Loucy (cell line): Measurements from ENCODE around the gene LRRC15.

Experiments used
- H2AFZ ChIP-seq: fragments of 200-600 bp; sonication (generic); 2 replicates; pipeline ENCODE4 v1.6.0; 2016; ENCODE audit warnings: antibody characterized with exemption, mild to moderate bottlenecking, low read length, moderate library complexity
- H3F3A ChIP-seq: fragments of 200-600 bp; 2 replicates; pipeline ENCODE4 v1.6.0; 2016; ENCODE audit warnings: antibody characterized with exemption, low read depth, mild to moderate bottlenecking
- H3K27me3 ChIP-seq: fragments of 200-600 bp; sonication (generic); 2 replicates; pipeline ENCODE4 v1.6.1; 2014; ENCODE audit warnings: low read length, mild to moderate bottlenecking; ENCODE audit not compliant: insufficient read depth, poor library complexity, severe bottlenecking
- H3K36me3 ChIP-seq: fragments of 200-600 bp; sonication (generic); 2 replicates; pipeline ENCODE4 v1.6.1; 2016; ENCODE audit warnings: low read length; ENCODE audit not compliant: insufficient read depth
- H3K4me1 ChIP-seq: fragments of 200-600 bp; sonication (generic); 2 replicates; pipeline ENCODE4 v1.5.1; 2014; ENCODE audit warnings: low read length, mild to moderate bottlenecking; ENCODE audit not compliant: insufficient read depth, poor library complexity, severe bottlenecking
- H3K4me2 ChIP-seq: fragments of 200-600 bp; sonication (generic); 2 replicates; pipeline ENCODE4 v1.6.0; 2014; ENCODE audit warnings: antibody characterized with exemption, low read length, low read depth, mild to moderate bottlenecking; ENCODE audit not compliant: poor library complexity, severe bottlenecking
- H3K4me3 ChIP-seq: fragments of 200-600 bp; sonication (generic); 2 replicates; pipeline ENCODE4 v1.5.1; 2014; ENCODE audit warnings: low read length, mild to moderate bottlenecking, mixed read lengths; ENCODE audit not compliant: poor library complexity, severe bottlenecking
- H3K79me2 ChIP-seq: fragments of 200-600 bp; sonication (generic); 2 replicates; pipeline ENCODE4 v1.6.1; 2014; ENCODE audit warnings: low read length; ENCODE audit not compliant: insufficient read depth
- H3K9ac ChIP-seq: fragments of 200-600 bp; sonication (generic); 2 replicates; pipeline ENCODE4 v1.6.0; 2014; ENCODE audit warnings: mild to moderate bottlenecking, low read depth, low read length, moderate library complexity; ENCODE audit not compliant: poor library complexity, severe bottlenecking
- H3K9me2 ChIP-seq: fragments of 200-600 bp; sonication (generic); replicated peaks from 2 replicates; pipeline ENCODE4 v1.6.1; 2016; ENCODE audit warnings: low read depth, low read length, mixed read lengths
- H3K9me3 ChIP-seq: fragments of 200-600 bp; sonication (generic); 2 replicates; pipeline ENCODE4 v1.6.1; 2014; ENCODE audit warnings: mild to moderate bottlenecking, antibody characterized with exemption, low read length, low read depth; ENCODE audit not compliant: insufficient read depth
- H4K20me1 ChIP-seq: fragments of 200-600 bp; sonication (generic); 2 replicates; pipeline ENCODE4 v1.6.0; 2014; ENCODE audit warnings: antibody characterized with exemption, low read length, mild to moderate bottlenecking; ENCODE audit not compliant: insufficient read depth, poor library complexity, severe bottlenecking
- EZH2phosphoT487 ChIP-seq: fragments of 200-600 bp; IDR thresholded peaks from 2 replicates; pipeline ENCODE4 v1.6.1; 2018; ENCODE audit warnings: antibody characterized with exemption, mild to moderate bottlenecking, moderate library complexity, borderline replicate concordance
- TF ChIP-seq, protein P1 (sequence below): fragments of 200-600 bp; sonication (generic); conservative IDR thresholded peaks from 2 replicates; pipeline ENCODE4 v1.5.1; 2014; ENCODE audit warnings: mild to moderate bottlenecking, antibody characterized with exemption, low read length

The LRRC15 gene

DNA sequence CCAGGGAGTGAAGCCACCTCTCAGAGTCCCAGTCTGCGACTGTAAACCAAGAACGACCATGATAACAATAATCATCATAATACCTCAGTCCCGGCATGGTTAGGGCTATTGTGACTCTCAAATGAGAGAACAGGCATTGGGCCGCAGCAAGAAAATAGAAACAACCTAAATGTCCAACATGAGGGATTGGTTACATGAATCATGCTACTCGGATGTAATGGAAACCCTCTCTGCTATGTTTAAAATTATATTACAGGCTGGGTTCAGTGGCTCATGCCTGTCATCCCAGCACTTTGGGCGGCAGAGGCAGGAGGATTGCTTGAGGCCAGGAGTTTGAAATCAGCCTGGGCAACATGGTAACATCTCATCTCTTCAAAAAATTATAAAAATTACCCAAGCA is 21.2 kb downstream of the LRRC15 start:
- H4K20me1 ChIP-seq, result no peaks in the 10 kb centered on the region
- H2AFZ ChIP-seq, result no peak overlapping the region
- H3K36me3 ChIP-seq, result no peaks in the 10 kb centered on the region
- H3K79me2 ChIP-seq, result no peaks in the 10 kb centered on the region
- H3K9ac ChIP-seq, result no peak overlapping the region
- no peak overlapping the region for H3K4me3 ChIP-seq
- TF ChIP-seq, protein P1, sequence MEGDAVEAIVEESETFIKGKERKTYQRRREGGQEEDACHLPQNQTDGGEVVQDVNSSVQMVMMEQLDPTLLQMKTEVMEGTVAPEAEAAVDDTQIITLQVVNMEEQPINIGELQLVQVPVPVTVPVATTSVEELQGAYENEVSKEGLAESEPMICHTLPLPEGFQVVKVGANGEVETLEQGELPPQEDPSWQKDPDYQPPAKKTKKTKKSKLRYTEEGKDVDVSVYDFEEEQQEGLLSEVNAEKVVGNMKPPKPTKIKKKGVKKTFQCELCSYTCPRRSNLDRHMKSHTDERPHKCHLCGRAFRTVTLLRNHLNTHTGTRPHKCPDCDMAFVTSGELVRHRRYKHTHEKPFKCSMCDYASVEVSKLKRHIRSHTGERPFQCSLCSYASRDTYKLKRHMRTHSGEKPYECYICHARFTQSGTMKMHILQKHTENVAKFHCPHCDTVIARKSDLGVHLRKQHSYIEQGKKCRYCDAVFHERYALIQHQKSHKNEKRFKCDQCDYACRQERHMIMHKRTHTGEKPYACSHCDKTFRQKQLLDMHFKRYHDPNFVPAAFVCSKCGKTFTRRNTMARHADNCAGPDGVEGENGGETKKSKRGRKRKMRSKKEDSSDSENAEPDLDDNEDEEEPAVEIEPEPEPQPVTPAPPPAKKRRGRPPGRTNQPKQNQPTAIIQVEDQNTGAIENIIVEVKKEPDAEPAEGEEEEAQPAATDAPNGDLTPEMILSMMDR, result no peak
- no peaks in the 10 kb centered on the region for H3K27me3 ChIP-seq
- H3F3A ChIP-seq, result no peaks in the 10 kb centered on the region
- H3K9me3 ChIP-seq, result no peaks in the 10 kb centered on the region
- H3K4me1 ChIP-seq, result no peaks in the 10 kb centered on the region
- no peak overlapping the region for H3K4me2 ChIP-seq
- no peaks in the 10 kb centered on the region for H3K9me2 ChIP-seq

DNA sequence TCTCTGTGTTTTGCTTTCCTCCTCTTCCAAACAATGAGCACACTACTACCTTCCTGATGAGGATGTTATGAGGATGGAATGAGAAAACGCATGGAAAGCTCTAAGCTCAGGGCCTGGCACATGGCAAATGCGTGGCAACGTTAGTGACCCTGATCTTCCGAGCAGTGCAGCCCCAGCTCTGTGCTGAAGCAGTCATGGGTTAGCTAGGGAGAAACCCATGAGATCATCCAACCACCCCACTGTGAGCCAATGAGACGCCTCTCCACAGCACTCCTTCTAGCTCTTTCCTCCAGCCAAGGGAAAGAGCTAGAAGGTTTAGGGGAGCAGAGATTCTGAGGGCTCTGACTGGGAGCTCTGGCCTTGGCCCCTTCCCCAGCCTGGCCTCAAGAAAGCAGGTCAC is 22.9 kb downstream of the LRRC15 start:
- no peaks in the 10 kb centered on the region for H3K27me3 ChIP-seq
- no peaks in the 10 kb centered on the region for H4K20me1 ChIP-seq
- H3K4me1 ChIP-seq, result no peaks in the 10 kb centered on the region
- no peaks in the 10 kb centered on the region for H3F3A ChIP-seq
- no peak for TF ChIP-seq EZH2phosphoT487
- TF ChIP-seq, protein P1, result no peak
- H2AFZ ChIP-seq, result no peak overlapping the region
- H3K9me3 ChIP-seq, result no peaks in the 10 kb centered on the region
- no peak overlapping the region for H3K4me3 ChIP-seq
- no peaks in the 10 kb centered on the region for H3K36me3 ChIP-seq
- no peaks in the 10 kb centered on the region for H3K9me2 ChIP-seq
- no peak overlapping the region for H3K4me2 ChIP-seq
- no peak overlapping the region for H3K9ac ChIP-seq
- no peaks in the 10 kb centered on the region for H3K79me2 ChIP-seq

DNA sequence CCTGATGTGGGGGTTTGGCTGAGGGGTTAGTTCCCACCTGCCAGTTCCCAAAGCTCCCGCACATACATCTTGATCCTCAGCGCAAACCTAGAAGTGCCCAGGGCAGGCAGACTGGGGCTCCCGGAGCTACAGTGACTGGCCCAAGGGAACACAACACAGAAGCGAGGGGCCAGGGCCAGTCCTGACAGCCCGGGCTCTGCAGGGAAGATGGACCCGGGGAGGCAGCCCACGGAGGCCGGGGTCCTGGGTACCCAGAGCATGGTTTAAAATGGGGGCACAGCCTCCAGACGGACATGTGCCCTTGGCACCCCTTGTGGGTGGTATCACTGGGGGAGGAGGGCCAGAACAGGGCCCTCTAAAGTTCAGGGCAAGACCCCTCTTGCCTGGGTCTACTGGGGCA is 23.5 kb downstream of the LRRC15 start:
- no peaks in the 10 kb centered on the region for H3F3A ChIP-seq
- no peaks in the 10 kb centered on the region for H3K36me3 ChIP-seq
- no peaks in the 10 kb centered on the region for H3K27me3 ChIP-seq
- H3K4me1 ChIP-seq, result no peaks in the 10 kb centered on the region
- H3K9me3 ChIP-seq, result no peaks in the 10 kb centered on the region
- H3K9ac ChIP-seq, result no peak overlapping the region
- H3K4me2 ChIP-seq, result no peak overlapping the region
- H3K4me3 ChIP-seq, result no peak overlapping the region
- no peak overlapping the region for H2AFZ ChIP-seq
- no peaks in the 10 kb centered on the region for H3K79me2 ChIP-seq
- TF ChIP-seq, protein P1, result no peak
- TF ChIP-seq EZH2phosphoT487, result no peak
- H4K20me1 ChIP-seq, result no peaks in the 10 kb centered on the region
- no peaks in the 10 kb centered on the region for H3K9me2 ChIP-seq
